K562 (cell line): ENCODE results near the gene COL13A1. TPM values are rescaled to one million over a fixed set of nuclear protein-coding genes. Genes with fewer than 3 reads are reported as not detected.

Experiments used
- ATAC-seq: fragments of 200-7000 bp; cut with Tn5 transposase; 3 replicates; pipeline ENCODE4 v1.9.1; 2020; ENCODE audit warnings: moderate library complexity
- BruUV-seq: library from RNA; stranded (reverse); fragments of 400-500 nt; replicated peaks from 2 replicates; lab custom pipeline; 2021; lab: Mats Ljungman, UMichigan
- CTCF ChIA-PET: fragments of 300-600 bp; formaldehyde crosslinking; extraction: SDS; loops from one replicate; lab custom pipeline; 2021; ENCODE audit warnings: low intra/inter-chr PET ratio; lab: Yijun Ruan, JAX
- POLR2A ChIA-PET: fragments of 300-600, 350-650 bp; sonication (Branson Sonifier 250); formaldehyde crosslinking; extraction: SDS; loops from one replicate; lab custom pipeline; 2021; ENCODE audit warnings: antibody characterized with exemption, inconsistent platforms; lab: Yijun Ruan, JAX
- DNase-seq, 4 experiments: peaks; one replicate each; pipeline versions ENCODE4 v3.0.0 to v3.0.0-alpha.2; 2011 to 2018; ENCODE audit warnings: low spot score in 3 of 4, mixed read lengths in 3 of 4; ENCODE audit errors: extremely low read depth in 1 of 4
- FAIRE-seq: peaks from 2 replicates; lab custom pipeline; 2011; peaks lifted over from hg19 to GRCh38; lab: Jason Lieb, UNC
- H2AFZ ChIP-seq: 2 replicates; pipeline ENCODE4 v1.6.0; 2011; ENCODE audit warnings: low read depth, low read length, control low read depth, inconsistent platforms
- H3K27ac ChIP-seq: fragments of 200-600 bp; 3 replicates; pipeline ENCODE4 v1.8.0; 2011; ENCODE audit warnings: low read depth, mild to moderate bottlenecking, control low read depth, inconsistent platforms, low read length, moderate library complexity, mixed read lengths; ENCODE audit errors: extremely low read depth
- H3K27me3 ChIP-seq, 2 experiments: fragments of 300-600 bp in 1 of 2; 2 replicates in 1 of 2; 3 replicates in 1 of 2; pipeline versions ENCODE4 v1.6.0 to v1.8.0; 2011; ENCODE audit warnings: inconsistent platforms in 2 of 2, low read length in 2 of 2, mild to moderate bottlenecking in 1 of 2, mixed read lengths in 1 of 2, moderate library complexity in 1 of 2; ENCODE audit not compliant: control insufficient read depth in 2 of 2, insufficient read depth in 2 of 2
- H3K36me3 ChIP-seq: fragments of 300-600 bp; 3 replicates; pipeline ENCODE4 v1.8.0; 2011; ENCODE audit warnings: mild to moderate bottlenecking, low read length, inconsistent platforms; ENCODE audit not compliant: control insufficient read depth, insufficient read depth
- H3K4me1 ChIP-seq, 2 experiments: fragments of 200-600 bp in 1 of 2; replicated peaks in 1 of 2; 2 replicates in 1 of 2; 3 replicates in 1 of 2; pipeline versions ENCODE4 v1.5.1 to v1.8.0; 2011; ENCODE audit warnings: inconsistent platforms in 2 of 2, low read length in 2 of 2, mild to moderate bottlenecking in 1 of 2, mixed read lengths in 1 of 2, moderate library complexity in 1 of 2; ENCODE audit not compliant: control insufficient read depth in 2 of 2, insufficient read depth in 2 of 2
- H3K4me2 ChIP-seq: 2 replicates; pipeline ENCODE4 v1.6.1; 2011; ENCODE audit warnings: low read length, control low read depth, inconsistent platforms, mixed read lengths; ENCODE audit not compliant: insufficient read depth
- H3K4me3 ChIP-seq: fragments of 200-600 bp; sonication (generic), shearing (Covaris generic); 2 replicates; pipeline ENCODE4 v1.5.1; 2016; ENCODE audit warnings: control low read depth, inconsistent platforms
- H3K79me2 ChIP-seq: fragments of 200-600 bp; 3 replicates; pipeline ENCODE4 v1.8.0; 2011; ENCODE audit warnings: low read length, inconsistent platforms; ENCODE audit not compliant: control insufficient read depth, insufficient read depth
- H3K9ac ChIP-seq, 2 experiments: 2 replicates each; pipeline versions ENCODE4 v1.6.0 to v1.6.1; 2011; ENCODE audit warnings: low read depth in 2 of 2, low read length in 2 of 2, control low read depth in 1 of 2, inconsistent platforms in 1 of 2, mild to moderate bottlenecking in 1 of 2, mixed read lengths in 1 of 2; ENCODE audit not compliant: insufficient read depth in 1 of 2
- H3K9me1 ChIP-seq: one replicate; pipeline ENCODE4 v1.6.0; 2011; ENCODE audit warnings: inconsistent platforms, mild to moderate bottlenecking, low read length, moderate library complexity; ENCODE audit not compliant: control insufficient read depth, insufficient read depth
- H3K9me3 ChIP-seq: replicated peaks from 2 replicates; pipeline ENCODE4 v1.5.1; 2011; ENCODE audit warnings: low read depth, low read length, inconsistent platforms; ENCODE audit not compliant: control insufficient read depth, insufficient read depth
- H4K20me1 ChIP-seq: replicated peaks from 2 replicates; pipeline ENCODE4 v1.6.1; 2011; ENCODE audit warnings: low read length, inconsistent platforms, mixed read lengths; ENCODE audit not compliant: control insufficient read depth, insufficient read depth
- BRD4 ChIP-seq: fragments of 200-600 bp; sonication (generic); IDR thresholded peaks from 2 replicates; pipeline ENCODE4 v1.6.1; 2017; ENCODE audit warnings: inconsistent platforms
- CTCFL ChIP-seq: IDR thresholded peaks from 2 replicates; pipeline ENCODE4 v1.6.1; 2011; ENCODE audit warnings: borderline replicate concordance, low read depth, mild to moderate bottlenecking, moderate library complexity, low read length; ENCODE audit not compliant: insufficient read depth, poor library complexity, severe bottlenecking
- HCFC1 ChIP-seq: IDR thresholded peaks from 2 replicates; pipeline ENCODE4 v1.6.1; 2012; ENCODE audit warnings: low read depth, low read length, improper control_type of control experiment
- HMBOX1 ChIP-seq: sonication (generic); IDR thresholded peaks from 2 replicates; pipeline ENCODE4 v1.6.1; 2016
- IRF9 ChIP-seq: fragments of 450-650 bp; IDR thresholded peaks from 2 replicates; pipeline ENCODE4 v1.6.1; 2016; ENCODE audit warnings: missing biosample characterization, missing genetic modification characterization
- MED1 ChIP-seq: sonication (generic); formaldehyde crosslinking; IDR thresholded peaks from 2 replicates; pipeline ENCODE4 v1.8.1; 2023; ENCODE audit warnings: missing genetic modification reagents, borderline replicate concordance
- NFE2 ChIP-seq: IDR thresholded peaks from 2 replicates; pipeline ENCODE4 v1.6.1; 2014; ENCODE audit warnings: antibody characterized with exemption, low read depth
- POLR2B ChIP-seq: fragments of 450-650 bp; IDR thresholded peaks from 2 replicates; pipeline ENCODE4 v1.6.1; 2018; ENCODE audit warnings: low read depth; ENCODE audit not compliant: partially characterized antibody
- POU5F1 ChIP-seq: fragments of 150-350 bp; IDR thresholded peaks from 2 replicates; pipeline ENCODE4 v1.6.1; 2014; ENCODE audit warnings: borderline replicate concordance, low read length, low read depth, mild to moderate bottlenecking; ENCODE audit not compliant: partially characterized antibody
- PRMT5 ChIP-seq: sonication (generic); formaldehyde crosslinking; IDR thresholded peaks from 2 replicates; pipeline ENCODE4 v1.5.0; 2020; ENCODE audit warnings: missing genetic modification reagents
- RBM17 ChIP-seq: fragments of 200-400 bp; formaldehyde crosslinking; IDR thresholded peaks from 2 replicates; pipeline ENCODE4 v1.6.1; 2017; ENCODE audit warnings: low read depth, mild to moderate bottlenecking, low read length, borderline replicate concordance
- RHOXF2B ChIP-seq: fragments of 250-450 bp; sonication (Bioruptor Pico); conservative IDR thresholded peaks from 2 replicates; pipeline ENCODE4 v1.5.1; 2021
- TAF7 ChIP-seq: fragments of 450-650 bp; IDR thresholded peaks from 2 replicates; pipeline ENCODE4 v1.6.1; 2016; ENCODE audit warnings: missing genetic modification characterization, missing compliant biosample characterization
- U2AF1 ChIP-seq: fragments of 200-400 bp; formaldehyde crosslinking; optimal IDR thresholded peaks from 2 replicates; pipeline ENCODE3; 2017; ENCODE audit warnings: mild to moderate bottlenecking, low read depth, low read length, moderate library complexity
- U2AF2 ChIP-seq: fragments of 200-400 bp; formaldehyde crosslinking; optimal IDR thresholded peaks from 2 replicates; pipeline ENCODE3; 2017; ENCODE audit warnings: low read depth, mild to moderate bottlenecking, low read length
- ZNF347 ChIP-seq: fragments of 450-650 bp; formaldehyde crosslinking; IDR thresholded peaks from 2 replicates; pipeline ENCODE4 v1.4.0; 2020; ENCODE audit warnings: low read depth, mild to moderate bottlenecking, moderate library complexity
- ZNF507 ChIP-seq: conservative IDR thresholded peaks from 2 replicates; pipeline ENCODE4 v1.6.1; 2017; ENCODE audit warnings: missing genetic modification characterization, missing compliant biosample characterization
- ZNF778 ChIP-seq: fragments of 450-650 bp; formaldehyde crosslinking; IDR thresholded peaks from 2 replicates; pipeline ENCODE4 v1.4.0; 2020; ENCODE audit warnings: mild to moderate bottlenecking, moderate library complexity
- WGBS: fragments of 100-300 bp; shearing (Covaris generic); methylation state at CpG from one replicate; pipeline ENCODE4 v1.1.6; 2016; ENCODE audit warnings: low coverage, mixed read lengths; ENCODE audit not compliant: insufficient coverage; ENCODE audit errors: missing lambda C conversion rate; 5-methylcytosine and 5-hydroxymethylcytosine counted together
- in situ Hi-C: fragments of 300-500 bp; cut with MboI; formaldehyde crosslinking; loops from 4 replicates; pipeline ENCODE4 v1.15.0; 2018; ENCODE audit warnings: inconsistent platforms, mixed read lengths
- intact Hi-C: fragments of 100-400 bp; cut with micrococcal nuclease; formaldehyde crosslinking; loops from 2 replicates; pipeline ENCODE4 v1.14.2; 2022
- polyA plus RNA-seq, 8 experiments: library from polyadenylated mRNA; depleted of rRNA in 4 of 8; stranded (reverse) in 5 of 8; unstranded in 3 of 8; fragments of >200 nt; fragmentation: Nextera tagmentation in 2 of 8; fragmentation: Illumina TruSeq in 1 of 8; extraction: Ambion mirVana in 2 of 8; extraction: Trizol in 1 of 8; gene quantifications; 2 replicates each; pipeline versions ENCODE4 v1.2.1 to v1.2.3, GENCODE V29; 2011 to 2014; ENCODE audit warnings: inconsistent platforms in 1 of 8, missing spikeins in 1 of 8
- total RNA-seq, 7 experiments: library from RNA; depleted of rRNA in 6 of 7; stranded (reverse); fragments of >200 nt in 6 of 7; fragmentation: Illumina TruSeq in 2 of 7; extraction: Trizol in 2 of 7; gene quantifications; 2 replicates each; pipeline versions ENCODE4 v1.2.1 to v1.2.3, GENCODE V29; 2011 to 2021; ENCODE audit warnings: low replicate concordance in 1 of 7

COL13A1 gene
- total and polyA plus RNA-seq, 9 of the 15 experiments (the other 6 are each of a cell fraction or from before 2014, with no cell fraction given): not detected

- TF ChIP-seq HMBOX1: no peak
- no peak for TF ChIP-seq MED1 (CRISPR knock-in tag)
- TF ChIP-seq RBM17: no peak
- TF ChIP-seq POU5F1: no peak
Observed at GRCh38 chr10:69902835-69903535, 101.3 kb downstream of the COL13A1 start (continued).

DNA sequence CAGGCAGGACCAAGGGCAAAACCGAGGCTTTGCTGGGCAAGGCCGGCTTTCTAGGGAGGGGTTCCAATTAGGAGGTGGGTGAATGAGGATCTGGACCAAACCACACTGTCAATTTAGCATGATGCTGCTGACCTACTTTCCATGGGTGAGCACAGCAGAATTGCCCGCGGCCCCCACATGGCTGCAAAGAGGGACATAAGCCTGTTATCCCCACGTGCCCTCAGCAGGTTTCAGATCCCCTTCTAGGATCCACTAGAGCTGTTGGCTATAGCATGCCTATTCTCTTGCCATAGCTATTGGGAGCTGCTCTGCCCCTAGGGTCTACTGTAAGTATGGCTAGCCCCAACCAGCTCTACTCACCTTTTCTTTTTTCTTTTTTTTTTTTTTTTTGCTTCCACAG, 102.8 kb downstream of the COL13A1 start:
- Histone ChIP-seq H3K4me1 (no peaks in the 10 kb centered on the region), H2AFZ (no peak overlapping the region), H3K79me2 (no peaks in the 10 kb centered on the region), H3K27me3 (peaks cover 6 to 19% of the 10 kb centered on the region in 2 experiments; a peak in 3 of 5 replicates), H3K9me3 (no peaks in the 10 kb centered on the region), H4K20me1 (no peaks in the 10 kb centered on the region; the same call in 1 of the 2 replicates), H3K9ac (no peak overlapping the region), H3K36me3 (no peaks in the 10 kb centered on the region), H3K9me1 (no peaks in the 10 kb centered on the region), H3K27ac (no peak overlapping the region), H3K4me3 (no peak overlapping the region), H3K4me2 (no peak overlapping the region)
- ChIA-PET CTCF (no interaction called here), POLR2A (no interaction called here)
- DNase-seq (no peak), ATAC-seq (no peak), FAIRE-seq (no peak)
- no TSS peak for BruUV-seq
- 0% methylated on average over 5 of the region's 5 CpGs for WGBS
- intact Hi-C loops: no loop called here
- in situ Hi-C loops: no loop called here
- TF ChIP-seq RHOXF2B (CRISPR knock-in tag) (no peak), HCFC1 (no peak), POLR2B (no peak), TAF7 (tag) (no peak), ZNF778 (CRISPR knock-in tag) (no peak), NFE2 (no peak), ZNF347 (CRISPR knock-in tag) (no peak), BRD4 (no peak), ZNF507 (no peak), CTCFL (no peak), IRF9 (tag) (no peak), U2AF2 (no peak), U2AF1 (no peak), PRMT5 (no peak)
